Activated T-cell treated with anti-CD3 and anti-CD28 coated beads for 48 hours (primary cell): ENCODE results near the gene DTL.
A peak's percentile ranks its signal among the peaks of the same experiment; 100 is the strongest.
"Not testable (repeated sequence)": the region's sequence is repeated elsewhere in the genome, so short reads cannot be mapped to it uniquely, and the experiment has no call there.

Source experiments
- DNase-seq: peaks from one replicate; pipeline ENCODE4 v3.0.0-alpha.2; 2020; ENCODE audit warnings: low read depth

Gene DTL

DNA sequence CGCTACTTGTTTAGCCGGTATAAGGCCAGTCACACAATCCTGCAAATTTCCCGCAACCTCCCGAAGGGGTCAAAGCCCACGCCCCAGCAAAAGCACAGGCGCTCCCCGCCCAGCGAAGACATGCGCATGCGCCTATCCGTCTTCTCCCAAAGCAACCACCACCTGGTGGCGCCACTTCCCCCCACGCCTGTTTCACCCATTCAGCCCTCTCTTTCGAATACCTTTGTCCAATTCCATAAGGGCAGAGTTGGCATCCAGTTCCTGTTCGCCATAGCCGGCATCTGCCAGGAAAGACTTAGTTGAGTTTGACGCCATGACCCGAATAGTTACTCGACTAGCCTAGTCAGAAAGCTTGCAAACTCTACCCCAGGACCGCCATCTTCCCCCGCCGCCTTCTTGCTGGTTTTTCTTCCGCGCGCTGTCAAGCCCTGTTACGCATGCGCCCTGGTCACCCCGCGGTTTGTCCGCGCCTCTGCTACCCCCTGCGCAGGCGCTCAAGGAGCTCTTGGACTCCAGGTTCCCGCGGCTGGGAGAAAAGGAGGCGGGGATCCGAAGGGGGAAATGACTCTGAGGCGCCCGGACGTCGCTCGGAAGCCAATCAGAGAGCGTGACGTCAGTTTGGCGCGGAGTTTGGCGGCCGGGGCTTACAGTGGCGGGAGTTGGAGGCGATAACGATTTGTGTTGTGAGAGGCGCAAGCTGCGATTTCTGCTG lies at the start of gene DTL, which contains the start of gene INTS7:
Gene DTL (plus strand): TSS at position 626 of the 712 bp plus-strand sequence. CDS start 143 bp downstream, outside the sequence.
Gene INTS7 (minus strand): TSS at position 435 of the 712 bp plus-strand sequence. CDS start 120 bp downstream, at position 315.
- peak; percentile 96 for DNase-seq

DNA sequence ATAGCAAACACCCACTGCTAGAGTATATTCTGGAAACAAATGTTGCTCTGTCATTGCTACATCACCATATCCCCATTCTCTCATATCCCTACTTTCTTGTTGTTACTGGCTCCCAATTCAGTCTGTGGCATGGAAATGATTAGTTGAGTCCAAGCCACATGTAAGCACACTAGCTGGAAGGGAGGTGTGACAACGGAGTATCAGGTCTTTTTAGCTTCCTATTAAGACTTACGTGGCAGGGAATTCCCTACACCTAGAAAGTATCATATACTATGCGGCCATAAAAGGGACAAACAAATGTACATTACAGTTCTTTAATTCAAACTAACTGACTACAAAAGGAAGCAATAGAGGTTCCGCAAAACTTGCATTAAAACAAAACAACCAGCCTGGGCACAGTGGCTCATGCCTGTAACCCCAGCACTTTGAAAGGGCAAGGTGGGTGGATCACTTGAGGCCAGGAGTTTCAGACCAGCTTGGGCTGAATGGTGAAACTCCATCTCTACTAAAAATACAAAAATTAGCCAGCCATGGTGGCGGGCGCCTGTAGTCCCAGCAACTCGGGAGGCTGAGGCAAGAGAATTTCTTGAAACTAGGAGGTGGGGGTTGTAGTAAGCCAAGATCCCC lies 48.8 kb upstream of the DTL start:
- DNase-seq, result no peak

DNA sequence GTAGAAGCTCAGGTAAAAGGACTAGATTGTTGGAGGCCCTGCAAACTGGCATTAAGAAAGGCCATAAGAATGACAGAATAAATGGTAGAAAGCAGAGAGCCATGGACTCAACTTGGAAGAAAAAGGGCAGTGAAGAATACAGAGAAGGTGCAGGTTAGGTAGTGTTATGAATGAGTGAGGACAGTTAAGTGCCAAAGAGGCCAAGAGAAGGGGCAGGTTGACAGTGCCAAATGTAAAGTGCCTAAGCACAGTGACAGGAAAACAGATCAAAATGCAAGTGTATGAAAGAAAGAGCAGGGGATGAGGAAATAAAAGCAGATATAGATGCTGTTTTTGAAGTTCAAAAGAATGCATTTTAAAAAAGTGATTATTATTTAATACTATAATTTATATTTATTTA lies 43.9 kb upstream of the DTL start:
- DNase-seq, result no peak

GRCh38 chr1:211997426-211997825 lies 38.1 kb upstream of the DTL start:
- DNase-seq, result not testable (repeated sequence)

- DNase-seq, result no peak
Observed at GRCh38 chr1:212002536-212002935, 33.0 kb upstream of the DTL start.

DNA sequence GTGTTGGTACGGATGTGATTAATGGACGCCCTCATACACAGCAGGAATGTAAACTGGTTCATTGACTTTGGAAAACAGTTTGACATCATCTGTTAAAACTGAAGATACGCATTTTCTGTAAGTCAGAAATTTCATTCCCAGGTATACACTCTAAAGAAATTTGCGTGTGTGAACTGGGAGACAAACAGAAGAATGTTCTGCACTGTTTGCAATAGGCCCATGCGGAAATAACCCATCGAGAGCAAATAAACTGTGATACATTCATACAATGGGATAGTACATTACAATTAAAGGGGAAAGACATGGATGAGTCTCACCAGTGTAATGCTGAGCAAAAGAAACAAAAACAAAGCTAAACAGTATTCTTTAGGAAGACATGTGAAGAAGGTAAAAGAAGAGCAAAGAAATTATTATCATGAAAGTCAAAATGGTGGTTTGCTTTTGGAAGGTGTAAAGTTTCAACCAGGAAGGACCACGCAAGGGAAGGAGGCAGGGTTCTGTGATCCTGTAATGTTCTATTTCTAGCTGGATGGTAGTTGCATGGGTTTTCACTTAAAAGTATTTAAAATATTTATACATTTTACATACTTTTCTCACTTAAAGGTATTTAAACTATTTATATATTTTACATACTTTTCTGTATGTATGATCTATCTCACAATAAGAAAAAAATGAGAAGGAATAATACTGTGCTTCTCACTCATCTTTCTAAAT lies 30.5 kb upstream of the DTL start:
- no peak for DNase-seq

- no peak for DNase-seq
Observed at GRCh38 chr1:212007178-212007577, 28.4 kb upstream of the DTL start.

DNA sequence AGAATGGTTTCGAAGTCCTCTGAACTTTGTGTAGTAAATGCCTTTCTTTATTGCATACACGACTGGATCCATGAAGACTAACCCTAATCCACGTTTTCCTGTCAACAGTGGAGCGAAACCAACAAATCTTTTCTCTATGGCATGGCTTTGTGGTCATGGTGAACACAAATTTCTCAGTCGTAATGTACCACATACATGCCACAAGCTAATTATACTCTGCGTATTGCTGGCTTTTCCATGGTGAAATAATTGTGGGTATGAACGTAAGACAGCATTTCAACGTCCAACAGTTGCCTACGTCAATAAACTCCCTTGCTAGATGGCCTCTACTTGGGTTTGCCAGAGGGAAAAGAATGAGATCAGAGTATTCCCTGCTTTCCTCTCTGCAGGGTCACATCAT lies 27.7 kb upstream of the DTL start:
- no peak for DNase-seq

DNA sequence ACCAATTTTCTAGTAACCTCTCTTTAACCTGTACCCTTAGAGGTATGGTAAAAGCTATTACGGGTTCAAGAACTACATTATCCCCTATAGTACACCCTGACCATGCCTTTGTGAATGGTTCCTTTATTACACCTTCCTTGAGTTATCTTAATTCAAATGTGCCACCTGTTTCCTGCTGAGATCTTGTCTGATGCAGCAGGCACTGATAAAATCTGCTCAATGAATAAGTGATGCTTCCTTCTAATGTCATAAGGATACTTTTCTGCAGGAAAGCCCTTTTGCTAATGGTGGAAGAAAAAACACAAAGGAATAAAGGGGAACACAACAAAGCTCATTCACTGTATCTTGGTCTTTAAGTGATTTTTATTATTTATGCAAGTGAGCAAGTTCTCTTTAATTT lies 26.0 kb upstream of the DTL start:
- no peak for DNase-seq

DNA sequence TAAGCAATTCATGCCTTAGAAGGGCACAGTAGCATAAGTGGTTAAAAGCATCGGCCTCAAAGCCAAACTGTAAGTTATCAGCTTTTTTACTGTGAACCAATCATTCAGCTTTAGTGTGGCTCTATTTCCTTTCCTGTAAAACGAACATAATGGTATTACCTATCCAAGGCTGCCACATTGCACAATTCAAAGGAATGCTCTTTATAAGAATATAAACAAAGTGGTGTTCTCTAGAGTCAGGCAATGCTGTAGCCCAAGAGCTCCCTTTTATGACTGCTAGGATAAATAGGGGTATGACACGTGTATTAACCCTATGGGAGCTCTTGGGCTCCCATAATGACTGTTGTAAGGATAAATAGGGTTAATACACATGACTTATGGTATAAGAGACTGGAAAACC lies 25.5 kb upstream of the DTL start:
- no peak for DNase-seq

DNA sequence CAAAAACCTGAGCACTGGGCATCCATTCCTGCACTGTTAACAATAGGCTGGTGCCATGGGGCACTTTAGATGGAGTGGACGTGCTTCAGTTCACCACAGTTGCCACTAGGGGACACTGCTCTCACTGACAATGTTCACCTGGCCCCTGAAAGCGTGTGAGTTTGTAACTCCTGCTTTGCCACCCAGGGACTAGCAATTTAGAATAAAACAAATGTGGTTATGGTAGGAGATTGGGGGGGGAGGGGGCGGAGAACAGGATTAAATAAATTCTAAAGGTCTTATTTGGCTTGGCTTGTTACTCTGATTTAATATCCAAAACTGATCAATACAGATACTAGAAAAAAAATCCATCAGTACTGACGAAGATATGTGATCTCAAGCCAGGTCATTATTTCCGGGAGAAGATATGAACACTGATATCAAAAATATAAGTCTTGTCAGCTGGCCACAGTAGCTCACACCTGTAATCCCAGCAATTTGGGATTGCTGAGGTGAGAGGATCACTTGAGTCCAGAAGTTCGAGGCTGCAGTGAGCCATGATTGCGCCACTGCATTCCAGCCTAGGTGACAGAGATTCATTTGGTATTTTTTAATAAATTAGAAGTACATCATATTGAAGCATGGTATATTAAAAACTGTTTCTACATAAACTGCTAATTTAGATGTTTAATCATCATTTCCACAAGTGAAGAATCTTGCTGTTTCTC lies 23.4 kb upstream of the DTL start:
- peak; percentile 56 for DNase-seq

GRCh38 chr1:212013672-212014071 lies 21.9 kb upstream of the DTL start:
- no peak for DNase-seq

- DNase-seq, result no peak
Observed at GRCh38 chr1:212020975-212021374, 14.6 kb upstream of the DTL start.

DNA sequence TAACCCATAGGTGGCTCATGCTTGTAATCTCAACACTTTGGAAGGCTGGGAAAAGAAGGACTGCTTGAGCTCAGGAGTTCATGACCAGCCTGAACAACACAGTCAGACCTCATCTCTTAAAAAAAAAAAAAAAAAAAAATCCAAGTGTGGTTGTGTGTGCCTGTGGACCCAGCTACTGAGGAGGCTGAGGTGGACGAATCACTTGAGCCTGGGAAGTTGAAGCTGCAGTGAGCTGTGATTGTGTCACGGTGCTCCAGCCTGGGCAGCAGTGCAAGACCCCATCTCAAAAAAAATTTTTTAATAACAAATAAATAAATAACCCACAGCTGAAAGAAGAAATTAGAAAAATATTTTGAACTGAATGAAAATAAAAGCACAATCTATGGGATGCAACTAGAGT lies 14.0 kb upstream of the DTL start:
- no peak for DNase-seq

DNA sequence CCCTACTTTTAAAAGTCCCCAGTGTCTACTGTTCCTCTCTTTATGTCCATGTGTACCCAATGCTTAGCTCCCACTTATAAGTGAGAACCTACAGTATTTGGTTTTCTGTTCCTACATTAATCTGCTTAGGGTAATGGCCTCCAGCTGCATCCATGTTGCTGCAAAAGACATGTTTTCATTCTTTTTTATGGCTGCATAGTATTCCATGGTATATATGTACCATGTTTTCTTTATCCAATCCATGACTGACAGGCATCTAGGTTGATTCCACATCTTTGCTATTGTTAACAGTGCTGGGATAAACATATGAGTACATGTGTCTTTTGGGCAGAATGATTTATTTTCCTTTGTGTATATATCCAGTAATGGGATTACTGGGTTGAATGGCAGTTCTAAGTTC lies 12.6 kb upstream of the DTL start:
- DNase-seq, result not testable (repeated sequence)

- DNase-seq, result no peak
Observed at GRCh38 chr1:212024469-212025149, 10.9 kb upstream of the DTL start.

DNA sequence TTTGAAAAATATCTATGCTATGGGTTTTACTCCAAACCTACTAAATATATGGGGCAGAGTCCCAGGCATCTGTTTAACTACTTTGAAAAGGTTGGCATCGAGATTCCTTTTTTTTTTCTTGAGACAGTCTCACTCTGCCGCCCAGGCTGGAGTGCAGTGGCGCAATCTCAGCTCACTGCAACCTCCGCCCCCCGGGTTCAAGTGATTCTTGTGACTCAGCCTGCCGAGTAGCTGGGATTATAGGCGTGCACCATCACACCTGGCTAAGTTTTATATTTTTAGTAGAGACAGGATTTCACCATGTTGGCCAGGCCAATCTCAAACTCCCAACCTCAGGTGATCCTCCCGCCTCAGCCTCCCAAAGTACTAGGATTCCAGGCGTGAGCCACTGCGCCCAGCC lies 7.8 kb upstream of the DTL start:
- DNase-seq, result not testable (repeated sequence)

GRCh38 chr1:212030936-212031528 lies 4.5 kb upstream of the DTL start:
- no peak for DNase-seq

- no peak for DNase-seq
Observed at GRCh38 chr1:212034516-212035122, 929 bp upstream of the DTL start.

DNA sequence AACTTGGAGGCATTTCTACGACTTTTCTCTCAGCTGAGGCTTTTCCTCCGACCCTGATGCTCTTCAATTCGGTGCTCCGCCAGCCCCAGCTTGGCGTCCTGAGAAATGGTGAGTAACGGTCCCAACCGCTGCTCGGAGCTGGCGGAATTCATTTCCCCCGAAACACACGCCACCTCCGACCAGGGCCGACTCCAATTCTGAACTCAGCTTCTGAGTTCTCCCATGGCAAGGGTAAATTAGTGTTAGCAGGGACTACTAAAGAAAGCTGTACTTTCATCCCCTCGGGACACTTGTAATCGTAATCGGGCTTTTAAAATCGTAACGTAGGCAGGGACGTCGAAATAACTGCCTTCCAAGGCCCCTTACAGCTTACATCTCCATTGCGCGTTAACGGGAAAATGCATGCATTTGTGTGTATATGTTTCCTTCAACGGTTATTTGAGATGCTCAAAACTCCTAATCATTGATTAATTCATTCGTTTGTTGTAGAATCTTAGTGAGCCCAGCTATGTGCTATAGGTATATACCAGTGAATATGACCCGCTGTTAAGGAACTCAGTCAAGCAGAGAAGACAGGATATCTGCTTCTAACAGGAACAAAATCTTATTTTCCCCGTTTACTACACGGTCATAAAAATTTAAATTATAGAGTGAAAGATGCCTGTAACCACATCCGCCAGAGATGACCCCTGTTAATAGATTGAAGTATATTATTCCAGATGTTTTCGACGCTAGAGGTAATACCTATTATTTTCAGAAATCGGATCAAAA lies 472 bp downstream of the DTL start:
- no peak for DNase-seq
